Nephron progenitor cell (in vitro differentiated cells): ENCODE results near the gene C3orf49.

Source experiments
- DNase-seq: peaks from one replicate; pipeline ENCODE4 v3.0.0; 2021
- H3K27ac Mint-ChIP-seq: 2 replicates; pipeline ENCODE4 v1.8.0; 2021; ENCODE audit warnings: mild to moderate bottlenecking, moderate library complexity, mixed read lengths
- H3K27me3 Mint-ChIP-seq: 2 replicates; pipeline ENCODE4 v1.8.0; 2021; ENCODE audit warnings: mild to moderate bottlenecking, low read depth, mixed read lengths; ENCODE audit not compliant: poor library complexity
- H3K36me3 Mint-ChIP-seq: 2 replicates; pipeline ENCODE4 v1.8.0; 2021; ENCODE audit warnings: low read depth, mixed read lengths
- H3K4me1 Mint-ChIP-seq: 2 replicates; pipeline ENCODE4 v1.8.0; 2021; ENCODE audit warnings: mixed read lengths
- H3K4me3 Mint-ChIP-seq: 2 replicates; pipeline ENCODE4 v1.8.0; 2021; ENCODE audit warnings: mild to moderate bottlenecking, moderate library complexity, mixed read lengths
- H3K9me3 Mint-ChIP-seq: 2 replicates; pipeline ENCODE4 v1.8.0; 2021; ENCODE audit warnings: mild to moderate bottlenecking, moderate library complexity, mixed read lengths
- CTCF ChIP-seq: fragments of 200-600 bp; sonication (generic); IDR thresholded peaks from 2 replicates; pipeline ENCODE4 v1.5.0; 2021; ENCODE audit warnings: antibody characterized with exemption

Gene C3orf49

GRCh38 chr3:63819151-63819398 lies at the start of gene C3orf49:
Gene C3orf49, plus strand, starts transcription at chr3:63819299. Its CDS starts 173 bp downstream, at chr3:63819472.
- H3K4me1 Mint-ChIP-seq = no peaks in the 10 kb centered on the region
- peaks cover 3% of the 10 kb centered on the region for H3K27me3 Mint-ChIP-seq
- no peaks in the 10 kb centered on the region for H3K9me3 Mint-ChIP-seq
- no peaks in the 10 kb centered on the region for H3K36me3 Mint-ChIP-seq
- no peak for DNase-seq
- H3K4me3 Mint-ChIP-seq = no peak within 1 kb of the TSS
- no peak within 1 kb of the TSS for H3K27ac Mint-ChIP-seq
- TF ChIP-seq CTCF = no peak

GRCh38 chr3:63774781-63775180 lies 44.3 kb upstream of the C3orf49 start:
- Mint-ChIP-seq H3K36me3 (no peaks in the 10 kb centered on the region), H3K9me3 (no peaks in the 10 kb centered on the region), H3K4me3 (no peak overlapping the region), H3K4me1 (no peaks in the 10 kb centered on the region), H3K27me3 (no peaks in the 10 kb centered on the region), H3K27ac (no peak overlapping the region)
- TF ChIP-seq CTCF = no peak
- no peak for DNase-seq

- Mint-ChIP-seq H3K36me3 (no peaks in the 10 kb centered on the region), H3K4me3 (no peak overlapping the region), H3K4me1 (peaks cover 4% of the 10 kb centered on the region), H3K27ac (no peak overlapping the region), H3K9me3 (no peaks in the 10 kb centered on the region), H3K27me3 (no peaks in the 10 kb centered on the region)
- no peak for TF ChIP-seq CTCF
- DNase-seq = no peak
Measured at GRCh38 chr3:63779227-63779626, 39.9 kb upstream of the C3orf49 start.

GRCh38 chr3:63791974-63792373 lies 27.1 kb upstream of the C3orf49 start:
- Mint-ChIP-seq H3K4me3 (no peak overlapping the region), H3K9me3 (no peaks in the 10 kb centered on the region), H3K4me1 (no peaks in the 10 kb centered on the region), H3K27ac (no peak overlapping the region), H3K27me3 (no peaks in the 10 kb centered on the region), H3K36me3 (no peaks in the 10 kb centered on the region)
- TF ChIP-seq CTCF = no peak
- DNase-seq = no peak

- no peaks in the 10 kb centered on the region for H3K36me3 Mint-ChIP-seq
- DNase-seq = no peak
- no peak for TF ChIP-seq CTCF
- H3K9me3 Mint-ChIP-seq = no peaks in the 10 kb centered on the region
- no peak overlapping the region for H3K4me3 Mint-ChIP-seq
- H3K27ac Mint-ChIP-seq = no peak overlapping the region
- H3K27me3 Mint-ChIP-seq = peaks cover 3% of the 10 kb centered on the region
- no peaks in the 10 kb centered on the region for H3K4me1 Mint-ChIP-seq
Measured at GRCh38 chr3:63795438-63795837, 23.7 kb upstream of the C3orf49 start.

- H3K4me1 Mint-ChIP-seq = no peaks in the 10 kb centered on the region
- no peak for DNase-seq
- peaks cover 11% of the 10 kb centered on the region for H3K27me3 Mint-ChIP-seq
- H3K27ac Mint-ChIP-seq = no peak overlapping the region
- no peaks in the 10 kb centered on the region for H3K36me3 Mint-ChIP-seq
- no peak for TF ChIP-seq CTCF
- no peaks in the 10 kb centered on the region for H3K9me3 Mint-ChIP-seq
- no peak overlapping the region for H3K4me3 Mint-ChIP-seq
Measured at GRCh38 chr3:63798544-63798943, 20.6 kb upstream of the C3orf49 start.
